Skeletal muscle cell (primary cell): ENCODE measurements around the gene KIAA1671.

ENCODE experiments used
- DNase-seq: peaks from one replicate; pipeline ENCODE4 v3.0.0-alpha.2; 2010; ENCODE audit warnings: low read depth
- H3K4me3 ChIP-seq: 2 replicates; pipeline ENCODE4 v1.5.1; 2011; ENCODE audit warnings: low read depth, mild to moderate bottlenecking, control low read depth, low read length, moderate library complexity

Gene KIAA1671

GRCh38 chr22:25148149-25148691 is 195.7 kb downstream of the KIAA1671 start:
- no peak for DNase-seq
- H3K4me3 ChIP-seq = no peak overlapping the region

GRCh38 chr22:25149014-25149413 is 196.5 kb downstream of the KIAA1671 start:
- no peak for DNase-seq
- H3K4me3 ChIP-seq = no peak overlapping the region

DNA sequence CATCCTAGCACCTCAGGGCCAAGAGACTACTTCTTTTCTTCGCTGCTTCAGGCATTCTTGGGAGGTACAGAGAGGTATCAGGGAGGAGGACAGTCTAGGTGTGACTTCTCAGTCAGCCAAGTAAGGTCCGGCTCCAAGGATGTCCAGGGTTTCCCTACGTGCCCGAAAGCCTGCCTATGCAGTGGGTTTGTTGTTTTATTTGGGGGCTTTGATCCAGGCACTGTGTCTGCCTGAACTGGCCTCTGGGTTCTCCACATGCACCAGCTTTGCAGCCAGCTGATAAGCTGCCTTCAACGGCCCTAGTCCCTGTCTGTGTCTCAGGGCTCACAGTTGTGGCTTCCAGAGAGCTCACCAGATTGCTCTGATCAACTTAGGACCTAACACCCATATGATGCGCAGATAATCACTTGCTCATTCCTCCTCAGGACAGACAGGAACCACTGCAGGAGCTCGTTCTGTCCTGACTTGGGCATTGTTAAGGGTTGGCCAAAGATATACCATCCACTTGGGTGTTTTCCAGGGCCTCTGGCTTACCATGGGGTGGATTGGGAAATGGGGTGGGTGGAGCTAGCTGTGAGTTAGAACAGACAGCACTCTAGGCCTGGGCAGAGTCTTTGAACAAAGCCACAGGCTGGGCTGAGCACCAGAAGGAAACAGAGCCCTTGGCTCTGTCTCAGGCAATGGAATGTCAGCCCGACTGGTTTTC is 201.6 kb downstream of the KIAA1671 start:
- DNase-seq = no peak
- H3K4me3 ChIP-seq = no peak overlapping the region

DNA sequence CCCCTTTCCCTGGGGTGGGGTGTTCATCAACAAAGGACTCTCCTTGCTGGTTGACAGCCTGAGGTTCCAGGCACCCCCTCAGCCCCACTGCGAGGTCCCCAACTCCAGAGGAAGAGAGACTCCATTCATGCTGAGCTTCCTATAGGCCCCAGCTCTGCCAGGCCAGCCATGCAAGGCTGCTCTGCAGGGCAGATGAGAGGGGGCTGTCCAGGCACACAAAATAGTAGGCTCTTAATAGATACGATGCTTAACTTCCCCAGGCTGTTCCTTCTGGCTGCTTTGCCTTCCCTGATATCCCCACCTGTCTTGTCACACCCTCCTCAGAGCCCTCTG is 202.1 kb downstream of the KIAA1671 start:
- DNase-seq = no peak
- H3K4me3 ChIP-seq = no peak overlapping the region

DNA sequence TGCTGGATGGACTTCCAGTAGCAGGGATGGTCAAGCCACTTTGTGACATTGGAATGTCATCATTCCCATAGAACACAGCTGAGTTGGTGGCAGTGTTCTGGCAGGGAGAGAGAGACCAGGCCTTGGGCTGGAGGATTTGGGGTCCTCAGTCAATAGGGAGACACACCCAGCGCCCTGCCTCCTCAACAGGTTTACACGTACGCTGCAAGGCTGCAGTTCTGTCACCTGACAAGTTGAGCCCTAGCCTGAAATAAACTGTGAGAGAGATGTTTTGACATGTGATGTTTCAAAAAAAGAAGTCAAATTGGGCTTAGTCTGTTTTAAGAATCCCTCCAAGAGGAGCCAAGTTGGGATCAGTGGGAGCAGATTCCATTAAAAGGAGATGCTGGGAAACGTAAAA is 204.2 kb downstream of the KIAA1671 start:
- no peak overlapping the region for H3K4me3 ChIP-seq
- DNase-seq = no peak

DNA sequence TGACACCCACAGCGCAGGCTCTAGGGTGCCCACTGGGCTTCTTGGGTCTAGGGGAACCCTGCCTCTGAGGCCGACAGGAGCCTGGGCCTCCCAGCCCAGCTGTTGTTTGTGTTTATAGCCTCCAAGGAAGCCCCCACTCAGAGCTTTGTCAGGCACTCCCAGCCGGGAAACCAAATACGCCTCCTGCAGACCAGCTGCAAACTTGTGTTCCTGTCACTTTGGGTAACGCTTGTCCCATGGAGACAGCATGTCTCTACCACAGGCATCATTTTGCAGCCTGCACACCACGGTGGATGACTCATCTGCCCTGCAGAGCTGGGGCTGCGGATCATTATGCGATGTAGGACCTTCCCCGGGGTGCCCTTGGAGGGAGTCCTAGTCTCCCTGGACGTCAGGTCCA is 206.5 kb downstream of the KIAA1671 start:
- peak; percentile 11 for DNase-seq
- no peak overlapping the region for H3K4me3 ChIP-seq

DNA sequence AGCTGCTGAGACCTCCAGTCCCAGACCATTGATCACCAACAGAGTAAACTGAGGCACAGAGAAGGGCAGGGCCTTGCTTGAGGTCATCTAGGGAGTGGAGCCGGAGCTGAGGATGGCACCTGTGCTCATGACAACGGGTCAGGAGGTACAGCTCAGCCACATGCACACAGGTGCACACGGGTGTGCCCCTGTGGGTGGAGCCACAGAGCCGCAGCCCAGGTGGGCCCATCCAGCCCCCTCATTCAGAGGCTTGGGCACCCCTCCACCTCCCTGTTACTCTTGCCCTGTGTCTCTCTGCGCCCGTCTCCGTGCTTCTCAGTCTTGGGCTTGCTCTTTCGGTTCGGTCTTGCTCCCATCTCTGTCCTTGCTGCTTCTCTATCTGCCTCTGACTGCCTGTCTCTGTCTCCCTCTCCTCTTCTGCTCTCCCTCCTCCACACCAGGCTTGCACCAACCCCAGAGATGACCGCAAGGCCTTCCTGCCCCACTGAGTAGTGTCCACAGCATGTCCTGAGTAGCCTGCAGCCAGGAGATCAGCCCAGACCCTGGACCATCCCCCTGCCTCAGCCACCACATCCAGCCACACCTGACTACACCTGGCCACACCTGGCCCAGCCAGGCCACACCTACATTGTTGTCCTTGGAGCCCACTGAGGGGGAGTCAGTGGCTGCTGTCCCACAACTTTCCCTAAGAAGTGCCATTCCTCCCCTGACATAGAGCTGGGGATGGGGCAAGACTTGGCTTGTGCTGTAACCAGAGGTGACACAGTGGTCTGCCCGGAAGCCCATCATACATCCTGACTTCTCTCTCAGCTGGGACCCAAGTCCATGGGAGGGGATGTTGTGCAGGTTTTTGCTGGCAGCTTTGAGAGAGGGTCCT is 207.8 kb downstream of the KIAA1671 start:
- H3K4me3 ChIP-seq = no peak overlapping the region
- no peak for DNase-seq

- DNase-seq = no peak
Observed at GRCh38 chr22:25161017-25161915, 208.8 kb downstream of the KIAA1671 start.

GRCh38 chr22:25161916-25162530 is 209.5 kb downstream of the KIAA1671 start:
- no peak overlapping the region for H3K4me3 ChIP-seq
- no peak for DNase-seq

More at GRCh38 chr22:25161017-25161915, 208.8 kb downstream of the KIAA1671 start:
- no peak overlapping the region for H3K4me3 ChIP-seq

DNA sequence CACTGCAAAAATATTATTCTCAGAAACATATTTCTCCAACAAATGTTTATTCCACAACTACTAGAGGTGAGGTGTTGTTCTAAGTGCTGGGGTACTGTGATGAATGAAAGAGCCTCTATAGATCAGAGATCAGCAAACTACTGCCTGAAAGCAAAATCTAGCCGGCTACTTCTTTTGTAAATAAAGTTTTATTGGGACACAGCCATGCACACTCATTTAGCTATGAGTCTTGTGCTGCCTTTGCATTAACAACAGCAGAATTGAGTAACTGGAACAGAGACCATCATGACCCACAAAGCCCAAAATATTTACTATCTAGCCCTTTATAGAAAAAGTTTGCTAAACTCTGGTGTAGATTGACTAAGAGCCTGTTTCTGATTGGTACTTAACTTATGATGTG is 210.0 kb downstream of the KIAA1671 start:
- DNase-seq = no peak
- H3K4me3 ChIP-seq = no peak overlapping the region

- DNase-seq = no peak
- no peak overlapping the region for H3K4me3 ChIP-seq
Observed at GRCh38 chr22:25165785-25166184, 213.3 kb downstream of the KIAA1671 start.

GRCh38 chr22:25166266-25167040 is 213.9 kb downstream of the KIAA1671 start:
- H3K4me3 ChIP-seq = no peak overlapping the region

DNA sequence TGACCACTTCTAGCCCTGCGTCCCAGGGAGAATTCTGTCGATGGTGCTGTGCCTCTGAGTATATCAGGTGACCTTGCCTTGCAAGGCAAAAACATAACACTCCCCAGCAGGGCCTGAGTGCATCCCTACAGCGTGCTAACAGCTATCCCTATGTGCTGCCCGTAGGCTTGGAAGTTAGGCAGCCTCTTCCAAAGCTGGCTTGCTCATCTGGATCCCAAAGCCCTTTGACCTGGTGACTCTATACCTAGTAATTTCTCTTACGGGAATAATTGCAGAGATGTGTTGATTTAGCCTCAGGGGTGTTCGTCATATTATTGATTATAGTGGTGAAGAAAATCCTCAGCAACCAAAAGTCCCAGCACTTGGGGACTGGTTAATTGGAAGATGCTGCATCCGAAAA is 214.6 kb downstream of the KIAA1671 start:
- no peak overlapping the region for H3K4me3 ChIP-seq
- DNase-seq = no peak

More at GRCh38 chr22:25166266-25167040, 213.9 kb downstream of the KIAA1671 start:
- DNase-seq = no peak

DNA sequence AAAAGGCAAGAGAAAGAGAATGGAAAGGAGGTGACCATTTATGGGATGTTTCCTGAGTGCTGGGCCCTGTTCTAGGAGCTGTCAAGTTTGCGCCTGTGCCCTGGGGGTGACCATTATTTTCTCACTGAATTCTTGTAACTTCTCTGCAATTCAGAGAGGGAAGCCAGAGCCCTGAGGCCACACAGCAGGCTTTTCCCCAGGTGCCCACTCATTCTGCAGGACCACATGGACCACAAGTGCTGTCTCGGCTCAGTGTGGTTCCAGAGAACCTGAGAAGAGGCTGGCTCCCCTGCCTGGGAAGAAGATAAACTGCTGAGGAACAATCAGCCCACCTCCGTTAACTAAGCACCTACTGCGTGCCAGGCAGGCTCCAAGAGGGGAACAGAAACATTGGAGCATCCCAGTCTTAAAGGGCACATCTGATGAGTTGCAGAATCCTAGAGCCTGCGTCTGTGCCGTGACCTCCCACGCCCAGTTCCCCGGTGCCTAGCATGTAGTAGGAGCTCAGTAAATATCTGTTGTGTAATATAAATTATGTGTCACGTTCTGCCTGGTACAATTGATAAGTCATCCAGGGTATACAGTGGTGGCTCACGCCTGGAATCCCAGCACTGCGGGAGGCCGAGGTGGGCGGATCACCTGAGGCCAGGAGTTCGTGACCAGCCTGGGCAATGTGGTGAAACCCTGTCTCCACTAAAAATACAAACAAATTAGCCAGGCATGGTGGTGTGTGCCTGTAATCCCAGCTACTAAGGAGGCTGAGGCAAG is 215.5 kb downstream of the KIAA1671 start:
- no peak overlapping the region for H3K4me3 ChIP-seq
- DNase-seq = no peak

- no peak overlapping the region for H3K4me3 ChIP-seq
- no peak for DNase-seq
Observed at GRCh38 chr22:25169278-25170031, 216.9 kb downstream of the KIAA1671 start.

GRCh38 chr22:25170426-25170980 is 218.0 kb downstream of the KIAA1671 start:
- DNase-seq = no peak

DNA sequence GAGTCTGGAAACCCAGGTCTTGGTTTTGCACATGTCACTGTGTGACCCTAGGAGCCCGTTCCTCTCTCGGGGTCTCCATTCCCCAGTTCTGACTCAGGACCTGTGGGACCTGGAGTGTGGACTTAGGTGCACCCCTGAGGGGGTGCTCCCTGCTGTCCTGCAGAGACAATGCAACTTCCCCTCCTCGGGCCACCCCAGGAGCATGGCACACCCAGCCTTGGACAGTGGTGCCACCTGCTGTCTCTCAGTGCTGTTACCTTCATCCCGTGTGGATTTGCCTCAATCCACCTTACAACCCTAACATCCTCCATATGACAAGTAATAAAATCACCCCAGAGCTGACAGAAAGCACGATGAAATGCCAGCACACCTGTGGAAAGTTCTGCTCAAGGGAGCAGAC is 219.6 kb downstream of the KIAA1671 start:
- DNase-seq = no peak

More at GRCh38 chr22:25170426-25170980, 218.0 kb downstream of the KIAA1671 start:
- H3K4me3 ChIP-seq = no peak overlapping the region

More for the DNA sequence above, 219.6 kb downstream of the KIAA1671 start:
- no peak overlapping the region for H3K4me3 ChIP-seq
